ENCODE measurements around the gene ADH5.

GRCh38 chr4:99078336-99078735 is 10.3 kb downstream of the ADH5 start:
- TF ChIP-seq, protein P1, sequence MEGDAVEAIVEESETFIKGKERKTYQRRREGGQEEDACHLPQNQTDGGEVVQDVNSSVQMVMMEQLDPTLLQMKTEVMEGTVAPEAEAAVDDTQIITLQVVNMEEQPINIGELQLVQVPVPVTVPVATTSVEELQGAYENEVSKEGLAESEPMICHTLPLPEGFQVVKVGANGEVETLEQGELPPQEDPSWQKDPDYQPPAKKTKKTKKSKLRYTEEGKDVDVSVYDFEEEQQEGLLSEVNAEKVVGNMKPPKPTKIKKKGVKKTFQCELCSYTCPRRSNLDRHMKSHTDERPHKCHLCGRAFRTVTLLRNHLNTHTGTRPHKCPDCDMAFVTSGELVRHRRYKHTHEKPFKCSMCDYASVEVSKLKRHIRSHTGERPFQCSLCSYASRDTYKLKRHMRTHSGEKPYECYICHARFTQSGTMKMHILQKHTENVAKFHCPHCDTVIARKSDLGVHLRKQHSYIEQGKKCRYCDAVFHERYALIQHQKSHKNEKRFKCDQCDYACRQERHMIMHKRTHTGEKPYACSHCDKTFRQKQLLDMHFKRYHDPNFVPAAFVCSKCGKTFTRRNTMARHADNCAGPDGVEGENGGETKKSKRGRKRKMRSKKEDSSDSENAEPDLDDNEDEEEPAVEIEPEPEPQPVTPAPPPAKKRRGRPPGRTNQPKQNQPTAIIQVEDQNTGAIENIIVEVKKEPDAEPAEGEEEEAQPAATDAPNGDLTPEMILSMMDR (IDR thresholded peaks at IDR 0.05), result no peak
- no peak for TF ChIP-seq POLR2A (IDR thresholded peaks at IDR 0.05)
